ENCODE results near the gene ZNRD2.

ZNRD2 gene

DNA sequence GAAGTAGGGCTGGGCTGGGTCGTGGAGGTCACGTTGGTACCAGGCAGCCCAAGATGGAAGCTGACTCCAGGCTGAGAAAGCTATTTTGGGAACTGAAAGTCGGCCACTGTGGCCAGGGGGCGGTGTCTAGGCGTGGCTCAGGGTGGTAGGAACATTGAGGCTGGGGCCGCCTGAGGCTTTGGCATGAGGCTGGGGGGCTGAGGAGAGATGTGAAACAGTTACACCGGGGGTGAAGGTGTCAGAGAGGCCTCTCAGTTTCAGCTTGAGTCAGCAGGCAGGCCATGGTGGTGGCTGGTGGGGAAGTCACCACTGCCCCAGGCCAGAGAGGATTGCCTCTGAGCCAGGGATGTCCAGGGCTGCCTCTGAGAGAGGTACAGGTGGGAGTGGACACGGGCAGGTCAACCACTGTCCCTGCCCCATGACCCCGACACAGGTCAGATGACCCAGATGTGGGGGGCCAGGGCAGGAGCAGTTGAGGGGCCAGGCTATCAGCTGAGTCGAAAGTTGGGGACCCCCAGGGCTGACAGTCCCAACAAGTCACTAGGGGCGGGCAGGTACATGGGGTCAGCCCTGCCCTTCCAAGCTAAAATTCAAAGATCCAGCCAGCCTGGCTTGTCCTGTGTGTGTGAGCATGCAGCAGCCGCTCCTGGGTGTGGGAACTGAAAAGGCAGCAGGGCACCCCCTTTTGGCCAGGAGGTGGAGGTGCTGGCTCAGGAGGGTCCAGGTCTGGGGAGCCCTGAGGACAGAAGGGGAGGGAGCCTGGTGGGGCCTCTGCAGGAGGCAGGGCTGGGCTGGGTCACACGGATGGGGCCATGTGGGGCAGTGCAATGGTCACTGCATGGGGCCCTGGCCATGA is 18.1 kb downstream of the ZNRD2 start:
- no peak for DNase-seq (ENCODE audit: low spot score)

DNA sequence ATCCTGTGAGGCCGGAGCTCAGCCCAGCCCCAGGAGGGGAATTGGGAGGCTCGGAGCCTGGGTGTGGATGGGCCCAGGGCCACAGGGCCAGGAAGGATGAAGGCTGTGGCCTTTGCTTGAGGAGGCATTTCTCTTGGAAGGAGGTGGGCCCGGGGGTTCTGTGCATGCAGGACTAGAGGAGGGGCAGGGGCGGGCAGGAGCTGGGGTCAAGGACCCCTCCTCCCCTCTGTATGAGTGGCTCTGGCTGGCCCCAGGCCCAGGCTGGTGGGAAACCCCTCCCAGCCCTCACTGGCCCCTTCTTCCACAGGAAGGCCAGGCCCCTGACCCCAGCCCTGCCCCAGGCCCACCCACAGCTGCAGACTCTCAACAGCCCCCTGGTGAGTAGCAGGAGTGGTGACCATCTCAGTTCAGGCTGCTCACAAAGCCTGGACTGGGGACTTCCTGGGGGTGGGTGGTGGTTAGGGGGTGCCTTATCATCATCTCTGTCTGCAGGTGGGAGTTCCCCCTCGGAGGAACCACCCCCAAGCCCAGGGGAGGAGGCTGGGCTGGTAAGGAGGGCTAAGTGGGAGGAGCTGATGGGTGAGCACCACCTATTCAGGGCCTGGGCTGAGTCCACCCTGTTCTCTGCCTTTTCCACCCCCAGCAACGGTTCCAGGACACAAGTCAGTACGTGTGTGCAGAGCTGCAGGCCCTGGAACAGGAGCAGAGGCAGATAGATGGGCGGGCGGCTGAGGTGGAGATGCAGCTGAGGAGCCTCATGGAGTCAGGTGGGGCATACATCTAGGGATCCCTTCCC is 19.4 kb downstream of the ZNRD2 start:
- no peak for DNase-seq (ENCODE audit: low spot score)

DNA sequence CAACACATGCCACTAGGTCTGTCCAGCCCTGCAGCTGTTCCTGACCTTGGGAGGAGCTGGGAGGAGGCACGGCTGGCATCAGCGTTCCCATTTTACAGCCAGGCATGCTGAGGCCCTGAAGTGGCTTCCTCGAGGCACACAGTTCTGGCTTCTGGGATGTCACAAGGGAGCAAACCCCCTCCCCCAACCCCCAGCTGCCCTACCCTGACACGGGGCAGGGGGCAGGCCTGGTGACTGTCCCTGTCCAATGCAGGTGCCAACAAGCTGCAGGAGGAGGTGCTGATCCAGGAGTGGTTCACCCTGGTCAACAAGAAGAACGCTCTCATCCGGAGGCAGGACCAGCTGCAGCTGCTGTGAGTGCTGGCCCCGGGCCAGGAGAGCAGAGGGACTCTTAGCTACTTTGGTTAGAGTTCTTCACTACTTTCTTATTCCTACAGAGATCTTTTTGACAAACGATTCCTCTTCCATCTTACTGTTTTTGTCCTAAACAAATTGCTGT is 20.0 kb downstream of the ZNRD2 start:
- DNase-seq (ENCODE audit: low spot score), result no peak

DNA sequence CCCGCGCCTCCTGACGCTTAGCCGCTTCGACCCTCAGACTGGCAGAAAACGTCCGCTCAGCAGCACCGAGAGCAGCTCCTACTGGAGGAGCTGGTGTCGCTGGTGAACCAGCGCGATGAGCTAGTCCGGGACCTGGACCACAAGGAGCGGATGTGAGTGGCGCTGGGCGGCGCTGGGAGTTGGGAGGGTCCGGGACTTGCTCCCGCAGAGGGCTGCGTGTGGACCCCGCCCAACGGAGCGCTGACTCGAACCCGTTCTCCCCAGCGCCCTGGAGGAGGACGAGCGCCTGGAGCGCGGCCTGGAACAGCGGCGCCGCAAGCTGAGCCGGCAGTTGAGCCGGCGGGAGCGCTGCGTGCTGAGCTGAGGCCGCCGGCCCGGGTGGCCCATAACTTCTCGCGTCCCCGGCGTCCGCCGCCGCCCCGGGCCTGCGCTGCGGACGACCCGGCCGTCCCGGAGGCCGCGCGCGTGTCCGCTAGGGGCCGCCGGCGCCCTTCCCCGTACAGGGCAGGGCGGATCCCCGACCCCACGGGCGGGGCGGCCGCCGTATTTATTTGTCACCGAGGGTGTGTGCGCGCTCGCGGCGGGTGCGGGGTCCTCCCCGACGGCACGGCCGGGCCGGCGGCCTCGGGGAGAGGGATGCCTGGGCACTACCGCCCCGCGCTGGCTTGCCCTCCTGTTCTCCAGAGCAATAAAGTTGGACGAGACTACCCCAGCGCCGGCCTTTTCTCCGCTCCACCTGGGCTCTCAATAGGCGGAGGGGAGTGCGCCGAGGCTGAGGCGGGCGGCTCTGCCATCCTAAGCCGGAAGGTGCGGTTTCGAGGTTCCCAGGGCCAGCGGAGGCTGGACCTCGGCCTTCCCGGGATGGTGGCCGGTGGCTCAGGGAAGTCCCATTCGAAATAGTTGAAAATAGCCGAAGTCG is 21.9 kb downstream of the ZNRD2 start:
- DNase-seq (ENCODE audit: low spot score), result no peak

DNA sequence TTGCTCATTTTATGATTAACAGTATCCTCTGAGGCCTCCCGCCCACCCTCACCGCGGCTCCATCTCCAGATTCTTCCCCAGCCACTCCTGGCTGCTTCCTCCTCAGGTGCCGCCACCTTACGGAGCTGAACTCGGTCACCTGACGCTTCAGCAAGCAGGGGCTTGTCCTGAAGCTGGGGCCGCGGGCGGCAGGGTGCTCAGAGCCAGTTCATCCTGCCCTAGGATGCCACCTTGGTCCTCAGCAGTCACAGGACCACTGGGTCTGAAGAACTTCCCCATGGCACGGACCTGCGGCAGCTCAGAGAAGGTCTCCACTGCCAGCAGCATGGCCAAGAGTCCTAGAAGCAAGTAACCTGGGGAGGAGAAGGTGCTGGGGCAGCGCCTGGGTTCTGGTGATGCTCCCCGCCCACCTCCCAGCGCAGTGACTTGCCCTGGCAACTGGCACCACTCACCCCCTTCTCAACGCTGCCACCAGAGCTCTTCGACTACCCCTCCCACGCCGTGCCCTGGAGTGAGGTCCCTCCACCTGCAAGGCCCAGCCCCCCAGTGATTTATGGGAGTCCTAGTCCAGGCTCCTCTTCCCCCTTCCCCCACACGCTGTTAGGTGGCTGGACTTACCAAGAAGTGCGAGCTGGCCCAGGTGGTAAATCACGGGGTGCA is 22.7 kb downstream of the ZNRD2 start:
- no peak for DNase-seq (ENCODE audit: low spot score)

DNA sequence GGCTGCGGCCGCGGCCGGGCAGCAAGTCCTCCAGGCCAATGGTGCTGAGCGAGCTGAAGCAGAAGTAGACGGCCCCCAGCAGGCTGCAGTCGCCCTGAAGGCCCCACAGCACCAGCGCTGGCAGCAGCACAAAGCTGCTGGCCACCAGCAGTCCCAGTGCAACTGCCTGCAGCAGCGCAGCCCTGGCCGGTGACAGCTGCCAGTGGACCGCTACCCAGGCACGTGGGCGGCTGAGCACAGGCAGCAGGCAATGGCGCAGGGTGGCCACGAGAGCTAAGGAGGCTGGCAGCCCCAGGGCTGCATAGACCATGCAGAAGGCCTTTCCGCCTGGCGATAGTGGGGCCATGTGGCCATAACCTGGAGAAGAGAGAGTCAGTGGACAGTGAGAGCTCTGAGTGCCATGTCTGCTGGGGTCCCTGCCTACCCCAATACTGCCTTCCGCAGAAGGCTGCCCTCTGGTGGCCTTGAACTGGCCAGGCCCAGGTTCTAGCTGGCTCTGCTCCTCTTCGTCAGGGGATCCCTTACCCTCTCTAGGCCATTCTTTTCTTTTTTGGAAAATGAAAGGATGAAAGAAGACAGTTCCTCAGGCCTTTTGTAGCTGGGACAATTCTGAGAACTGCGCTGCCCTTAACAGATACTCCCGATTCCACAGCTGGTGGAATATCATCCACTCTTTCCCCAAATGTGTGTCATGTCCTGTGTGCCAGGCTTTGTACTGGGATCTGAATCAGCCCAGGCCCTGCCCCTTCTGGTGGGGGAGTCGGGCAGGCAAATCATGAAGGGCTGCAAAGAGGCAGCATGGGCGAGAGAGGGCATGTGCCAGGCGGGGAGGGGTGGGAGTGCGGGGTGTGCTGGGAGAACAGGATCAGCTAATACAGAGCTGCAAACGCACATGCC is 23.5 kb downstream of the ZNRD2 start:
- DNase-seq (ENCODE audit: low spot score), result peak; percentile 70

DNA sequence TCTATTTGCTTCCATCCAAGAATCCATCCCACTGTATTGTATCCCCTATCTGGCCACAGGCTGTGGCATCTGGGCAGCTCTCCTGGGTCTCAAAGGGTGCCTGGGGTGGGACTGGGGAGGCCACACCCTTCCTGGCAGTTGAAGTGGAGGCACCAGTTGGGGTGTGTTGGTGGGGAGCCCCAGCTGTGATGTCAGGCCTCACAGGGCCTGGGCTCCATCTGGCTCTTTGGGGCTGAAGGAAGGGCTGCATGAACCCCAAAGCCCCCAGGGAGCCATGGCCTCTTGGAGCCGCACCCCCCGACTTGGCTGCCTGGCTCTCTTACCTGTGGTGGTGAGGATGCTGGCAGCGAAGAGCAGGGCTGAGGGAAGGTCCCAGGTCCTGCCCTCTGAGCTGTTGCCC is 24.9 kb downstream of the ZNRD2 start:
- DNase-seq (ENCODE audit: low spot score), result no peak

DNA sequence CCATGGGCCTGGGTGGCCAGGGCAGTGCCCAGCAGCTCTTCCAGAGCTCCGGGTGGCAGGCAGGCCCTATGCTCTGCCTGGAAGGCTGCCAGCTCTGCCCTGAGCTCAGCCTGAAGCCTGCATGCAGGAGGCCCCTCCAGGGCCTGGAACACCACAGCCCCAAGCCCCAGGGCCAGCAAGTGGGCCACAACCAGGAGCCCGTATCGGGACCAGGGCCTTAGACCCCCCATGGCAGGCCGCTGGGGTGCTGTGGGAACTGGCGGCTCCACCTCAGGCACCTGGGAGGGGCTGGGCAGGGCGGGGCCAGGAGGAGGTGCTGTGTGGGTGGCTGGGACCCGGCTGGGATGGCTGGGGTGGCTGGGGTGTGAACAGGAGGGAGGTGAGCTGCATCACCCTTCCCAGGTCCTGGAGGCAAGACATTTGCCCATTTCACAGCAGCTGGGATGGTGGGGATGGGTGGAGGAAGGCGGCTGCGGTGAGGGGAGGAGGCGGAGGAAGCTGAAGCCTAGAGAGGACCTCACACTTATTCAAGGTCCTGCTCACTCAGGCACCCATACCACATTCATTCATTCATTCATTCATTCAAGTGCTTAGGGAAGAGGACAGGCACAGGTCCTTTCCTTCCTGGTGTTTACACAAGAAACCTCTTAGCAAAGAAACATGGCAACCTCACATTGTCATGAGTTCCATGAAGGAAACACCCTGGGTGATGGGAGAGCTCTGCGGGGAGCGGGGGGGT is 25.4 kb downstream of the ZNRD2 start, which contains the start of gene KCNK7:
Gene KCNK7, minus strand, starts transcription at position 258 of the 739 bp plus-strand sequence. Its CDS starts 28 bp downstream, at position 230.
- DNase-seq (ENCODE audit: low spot score), result no peak

DNA sequence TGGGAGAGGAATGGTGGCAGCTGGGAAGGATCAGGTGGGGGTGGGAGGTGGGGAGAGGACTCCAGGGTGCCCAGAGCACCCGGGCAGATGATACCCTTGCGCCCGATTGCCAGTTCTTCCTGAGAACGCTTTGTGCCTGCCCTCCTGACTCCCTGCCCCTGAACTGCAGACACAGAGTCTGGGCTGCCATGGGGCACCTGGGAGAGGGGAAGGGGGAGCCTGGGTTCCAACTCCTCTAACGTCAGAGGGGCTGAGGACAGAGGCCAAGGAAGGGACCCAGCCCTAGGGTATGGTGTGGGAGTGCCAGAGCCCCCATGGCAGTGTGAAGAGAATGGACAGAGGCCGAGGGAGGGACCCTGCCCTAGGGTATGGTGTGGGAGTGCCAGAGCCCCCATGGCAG is 26.2 kb downstream of the ZNRD2 start:
- DNase-seq (ENCODE audit: low spot score), result no peak

DNA sequence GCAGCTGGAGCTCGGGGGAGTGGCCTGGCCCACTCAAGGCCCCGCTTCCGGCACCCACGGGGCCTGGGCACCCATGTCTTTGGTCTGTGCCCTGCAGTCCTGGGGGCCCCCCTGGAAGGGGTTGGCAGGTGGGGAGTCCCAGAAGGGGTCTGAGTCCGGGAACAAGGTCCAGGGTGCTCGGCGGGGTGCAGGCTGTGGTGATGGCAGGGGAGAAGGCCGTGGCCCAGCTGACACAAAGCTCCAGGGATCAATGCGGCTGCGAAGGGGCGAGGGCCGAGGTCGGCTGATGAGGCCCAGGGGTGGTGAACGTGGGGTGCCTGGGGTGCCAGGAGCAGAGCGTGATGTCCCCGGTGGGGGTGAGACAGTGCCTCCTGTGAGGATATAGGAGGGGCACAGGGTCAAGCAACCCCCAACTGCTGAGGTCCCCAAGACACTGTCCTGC is 28.0 kb downstream of the ZNRD2 start:
- no peak for DNase-seq (ENCODE audit: low spot score)

DNA sequence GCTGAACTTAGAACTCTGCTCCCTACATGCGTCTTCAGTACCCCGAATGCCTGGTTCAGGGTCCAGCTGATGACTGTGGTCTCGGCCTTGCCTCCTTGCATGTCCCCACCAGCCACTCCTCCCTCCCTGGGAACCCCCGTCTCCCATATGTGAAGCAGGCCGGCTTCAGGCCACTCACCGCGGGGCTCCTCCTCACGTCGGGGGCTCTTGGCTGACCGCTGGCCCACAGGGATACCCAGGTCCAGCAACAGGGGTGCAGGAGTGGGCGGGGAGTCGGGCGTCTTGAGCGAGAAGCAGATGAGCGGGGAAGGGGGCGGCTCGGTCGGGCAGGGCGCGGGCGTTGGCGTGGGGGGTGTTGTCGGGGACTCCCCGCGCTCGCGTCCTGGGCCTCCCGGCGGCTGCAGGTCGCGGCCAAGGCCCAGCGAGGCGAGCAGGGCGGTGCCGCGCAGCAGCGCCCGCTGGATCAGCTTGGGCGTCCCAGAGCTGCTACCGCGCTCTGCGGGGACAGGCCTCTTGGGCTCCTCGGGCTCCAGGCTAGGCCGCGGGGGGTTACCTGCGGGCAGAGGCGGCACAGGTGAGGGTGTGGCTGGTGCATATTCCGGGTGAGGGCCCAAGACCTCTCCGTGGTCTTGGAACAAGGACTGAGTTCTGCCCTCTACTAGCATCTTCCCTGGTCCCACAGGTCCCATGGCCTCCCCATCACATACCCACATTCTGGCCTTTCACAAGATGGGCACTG is 29.1 kb downstream of the ZNRD2 start:
- no peak for DNase-seq (ENCODE audit: low spot score)

DNA sequence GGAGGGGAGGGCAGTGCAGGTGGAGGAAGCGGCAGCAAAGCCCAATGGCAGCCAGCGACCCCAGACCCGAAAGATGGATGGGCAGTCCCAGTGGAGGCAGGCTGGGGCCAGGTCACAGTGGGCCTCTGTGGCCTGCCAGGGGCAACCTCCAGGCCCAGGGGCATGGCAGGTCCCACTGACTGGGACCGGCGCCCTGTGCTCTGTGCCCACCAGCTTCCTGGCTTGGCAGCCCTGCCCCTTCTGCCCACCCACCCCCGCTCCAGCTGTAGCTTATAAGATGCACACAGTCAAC is 29.6 kb downstream of the ZNRD2 start:
- no peak for DNase-seq (ENCODE audit: low spot score)

DNA sequence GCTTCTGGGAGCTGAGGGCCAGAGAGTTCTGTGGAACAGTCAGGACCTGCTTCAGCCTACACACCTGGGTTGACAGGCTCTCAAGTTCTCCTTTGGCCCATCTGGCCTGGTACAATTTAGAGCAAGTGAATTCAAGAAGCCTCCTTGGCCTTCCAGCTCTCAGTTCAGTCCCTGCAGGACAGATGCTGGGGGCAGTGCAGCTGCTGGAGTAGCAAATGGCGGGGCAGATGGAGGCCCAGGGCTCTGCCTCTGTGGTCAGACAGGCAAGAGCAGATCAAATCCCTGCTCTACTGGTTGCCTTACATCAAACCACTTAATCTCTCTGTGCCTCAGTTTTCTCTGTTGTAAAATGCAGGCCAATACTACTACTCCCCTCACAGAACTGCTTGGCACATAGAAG is 34.0 kb downstream of the ZNRD2 start:
- DNase-seq (ENCODE audit: low spot score), result no peak

DNA sequence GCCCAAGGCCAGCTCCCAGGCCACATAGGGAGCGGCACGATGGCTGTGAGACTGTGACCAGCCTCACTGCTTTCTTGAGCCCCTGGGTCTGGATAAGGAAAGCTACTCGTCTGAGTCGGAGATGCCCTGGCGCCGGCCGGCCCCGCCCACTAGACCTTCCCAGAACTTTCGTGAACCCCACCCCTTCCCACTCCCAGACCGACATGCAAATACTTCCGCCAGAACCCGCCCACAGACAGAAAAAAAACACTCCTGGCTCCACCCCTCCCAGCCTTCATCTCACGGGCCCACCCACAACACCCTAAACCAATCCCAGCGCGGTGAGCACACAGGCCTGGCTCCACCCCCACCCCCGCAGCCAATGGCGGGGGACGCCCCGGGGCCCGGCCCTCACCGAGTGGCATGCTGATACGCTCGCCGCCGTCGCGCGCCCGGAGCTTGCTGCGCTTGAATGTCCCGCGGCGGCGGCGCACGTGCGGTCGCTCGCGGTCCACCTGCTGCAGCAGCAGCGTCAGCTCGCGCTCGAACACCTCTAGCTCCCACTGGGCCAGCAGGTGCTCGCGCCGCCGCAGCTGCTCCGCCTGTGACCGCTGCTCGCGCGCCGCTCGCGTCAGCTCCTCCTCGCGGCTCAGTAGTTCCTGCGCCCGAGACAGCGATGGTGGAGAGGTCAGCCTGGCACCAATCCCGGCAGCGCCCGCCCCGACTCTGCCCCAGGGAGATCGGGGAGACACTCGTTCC is 36.8 kb downstream of the ZNRD2 start:
- peak; percentile 99 for DNase-seq (ENCODE audit: low spot score)

DNA sequence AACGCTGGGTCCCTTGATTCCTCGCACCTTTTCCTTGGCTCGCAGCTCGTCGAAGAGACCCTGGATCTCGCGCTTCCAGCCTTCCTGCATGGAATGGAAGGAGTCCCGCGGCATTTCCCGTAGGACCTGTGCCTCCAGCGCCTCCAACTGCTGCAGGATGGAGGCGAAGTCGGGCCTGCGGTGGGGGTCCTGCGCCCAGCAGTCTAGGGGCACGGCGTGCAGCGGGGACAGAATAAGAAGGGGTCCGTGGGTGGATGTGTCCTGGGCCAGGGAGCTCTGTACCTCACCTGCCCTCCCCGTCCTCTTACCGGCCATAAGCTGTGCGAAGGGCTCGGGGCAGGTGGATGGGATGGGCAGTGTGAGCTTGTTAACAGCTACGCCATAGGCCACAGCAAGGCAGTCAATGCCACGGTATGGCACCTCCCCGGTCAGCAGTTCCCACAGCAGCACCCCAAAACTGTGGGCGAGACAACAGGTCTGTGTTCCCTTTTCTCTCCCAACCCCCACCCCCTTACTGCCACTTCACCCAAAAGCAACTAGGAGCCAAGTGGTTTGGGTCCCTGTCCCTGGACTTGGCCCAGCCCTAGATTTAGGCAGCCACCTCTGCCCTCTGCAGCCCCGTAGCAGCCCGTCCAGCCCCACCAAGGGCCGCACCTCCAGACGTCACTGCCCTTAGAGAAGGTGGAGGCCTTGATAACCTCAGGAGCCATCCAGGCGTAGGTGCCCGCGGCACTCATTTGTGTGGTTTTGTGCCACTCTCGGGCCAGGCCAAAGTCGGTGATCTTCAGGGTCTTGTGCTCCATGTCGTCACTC is 37.5 kb downstream of the ZNRD2 start:
- DNase-seq (ENCODE audit: low spot score), result no peak

DNA sequence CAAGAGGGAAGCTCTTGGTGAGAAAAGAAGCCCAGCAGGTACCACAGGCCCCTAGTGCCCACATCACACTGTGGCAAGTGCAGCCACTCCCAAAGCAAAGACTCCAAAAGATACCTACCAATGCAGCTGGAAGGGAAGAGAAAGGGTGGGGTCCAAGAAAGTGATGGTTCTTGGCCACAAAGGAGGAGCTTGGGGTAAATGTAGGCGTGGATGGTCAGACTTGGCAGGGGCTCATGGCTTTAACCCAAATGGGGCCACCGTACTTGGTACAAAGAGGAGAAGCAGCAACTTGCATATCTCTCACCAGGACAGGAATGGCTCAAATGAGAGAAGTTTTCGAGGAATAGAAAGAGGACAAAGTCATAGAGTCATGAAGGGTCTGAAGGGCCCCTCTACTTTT is 39.0 kb downstream of the ZNRD2 start:
- no peak for DNase-seq (ENCODE audit: low spot score)

DNA sequence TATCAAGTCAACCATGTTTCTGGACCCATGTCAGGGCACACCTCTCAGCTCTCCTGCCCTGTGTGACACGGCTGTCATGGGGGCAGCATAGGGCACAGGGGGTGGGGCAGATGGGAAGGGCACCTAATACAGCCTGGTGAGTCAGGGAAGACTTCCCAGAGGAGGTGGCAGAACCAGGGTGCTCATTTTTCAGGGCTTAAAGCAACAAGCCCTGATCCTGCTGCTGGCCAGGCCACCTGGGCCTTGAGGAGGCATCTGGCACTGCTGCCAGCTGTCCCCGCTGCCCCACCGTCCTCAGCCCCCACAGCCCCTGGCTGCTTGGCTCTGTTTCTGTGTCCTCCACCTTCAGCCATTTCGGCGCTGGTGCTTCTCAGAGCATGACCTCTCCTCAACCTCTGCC is 39.4 kb downstream of the ZNRD2 start:
- no peak for DNase-seq (ENCODE audit: low spot score)

DNA sequence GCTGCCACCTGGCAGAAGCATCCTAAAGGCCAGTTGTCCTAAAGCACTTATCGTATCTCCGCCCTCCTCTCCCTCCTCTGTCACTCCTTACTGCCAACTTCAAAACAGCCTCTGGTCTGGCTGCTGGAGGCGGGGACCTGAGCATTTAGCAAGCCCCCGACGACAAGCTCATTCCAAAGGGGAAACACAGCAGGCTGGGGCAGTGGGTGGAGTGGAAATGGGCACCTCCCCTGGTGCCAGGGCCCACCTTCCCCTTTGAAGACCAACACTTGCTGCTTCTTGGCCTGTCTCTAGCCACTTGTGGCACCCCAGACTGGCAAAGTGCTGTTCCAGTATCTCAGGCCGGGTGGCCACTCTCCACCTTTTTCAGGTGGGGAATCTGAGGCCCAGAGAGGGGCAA is 40.1 kb downstream of the ZNRD2 start:
- no peak for DNase-seq (ENCODE audit: low spot score)

All from GM03348 (cell line).